HG03060 (cell line): ENCODE results near the gene HDAC7.

Experiments used
- ATAC-seq: cut with Tn5 transposase; IDR thresholded peaks from one replicate; pipeline ENCODE4 v1.9.1; 2021; ENCODE audit warnings: low read depth, moderate number of reproducible peaks; ENCODE audit not compliant: unreplicated experiment

Gene HDAC7

GRCh38 chr12:47799357-47799955 is 20.2 kb downstream of the HDAC7 start:
- no peak for ATAC-seq

- ATAC-seq = no peak
These were observed 21.2 kb downstream of the HDAC7 start for GRCh38 chr12:47798382-47798948.

GRCh38 chr12:47797441-47797840 is 22.3 kb downstream of the HDAC7 start:
- no peak for ATAC-seq

GRCh38 chr12:47795814-47796411 is 23.8 kb downstream of the HDAC7 start:
- ATAC-seq = no peak

GRCh38 chr12:47795121-47795813 is 24.4 kb downstream of the HDAC7 start:
- no peak for ATAC-seq

- no peak for ATAC-seq
These were observed 25.0 kb downstream of the HDAC7 start for GRCh38 chr12:47794679-47795078.

GRCh38 chr12:47793015-47793681 is 26.6 kb downstream of the HDAC7 start:
- no peak for ATAC-seq

GRCh38 chr12:47791874-47792273 is 27.8 kb downstream of the HDAC7 start:
- no peak for ATAC-seq

- ATAC-seq = no peak
These were observed 28.4 kb downstream of the HDAC7 start for GRCh38 chr12:47791351-47791746.

GRCh38 chr12:47790676-47791350 is 28.9 kb downstream of the HDAC7 start:
- no peak for ATAC-seq

- ATAC-seq = no peak
These were observed 29.8 kb downstream of the HDAC7 start for GRCh38 chr12:47789712-47790489.

- ATAC-seq = no peak
These were observed 30.6 kb downstream of the HDAC7 start for GRCh38 chr12:47789141-47789540.

- no peak for ATAC-seq
These were observed 31.9 kb downstream of the HDAC7 start for GRCh38 chr12:47787596-47788319.

- no peak for ATAC-seq
These were observed 32.9 kb downstream of the HDAC7 start for GRCh38 chr12:47786662-47787280.

- no peak for ATAC-seq
These were observed 33.6 kb downstream of the HDAC7 start for GRCh38 chr12:47785887-47786661.

GRCh38 chr12:47785036-47785886 is 34.4 kb downstream of the HDAC7 start:
- no peak for ATAC-seq
